ENCODE data around the gene PITPNM3.
"Not testable (repeated sequence)": the region's sequence is repeated elsewhere in the genome, so short reads cannot be mapped to it uniquely, and the experiment has no call there.

Gene PITPNM3

GRCh38 chr17:6502142-6502541 lies 54.2 kb downstream of the PITPNM3 start:
- DNase-seq (ENCODE audit: low read depth in 2 of 2), result no peak

GRCh38 chr17:6501359-6501758 lies 55.0 kb downstream of the PITPNM3 start:
- no peak for DNase-seq (ENCODE audit: low read depth in 2 of 2)

GRCh38 chr17:6498901-6499540 lies 57.3 kb downstream of the PITPNM3 start:
- no peak for DNase-seq (ENCODE audit: low read depth in 2 of 2)

GRCh38 chr17:6498356-6498755 lies 58.0 kb downstream of the PITPNM3 start:
- no peak for DNase-seq (ENCODE audit: low read depth in 2 of 2)

- no peak for DNase-seq (ENCODE audit: low read depth in 2 of 2)
Measured at GRCh38 chr17:6497496-6498221, 58.7 kb downstream of the PITPNM3 start.

GRCh38 chr17:6496640-6497441 lies 59.5 kb downstream of the PITPNM3 start:
- no peak for DNase-seq (ENCODE audit: low read depth in 2 of 2)

- DNase-seq (ENCODE audit: low read depth in 2 of 2), result no peak
Measured at GRCh38 chr17:6496116-6496481, 60.3 kb downstream of the PITPNM3 start.

- DNase-seq (ENCODE audit: low read depth in 2 of 2), result no peak
Measured at GRCh38 chr17:6495450-6496115, 60.8 kb downstream of the PITPNM3 start.

- DNase-seq (ENCODE audit: low read depth in 2 of 2), result no peak
Measured at GRCh38 chr17:6494239-6494941, 62.0 kb downstream of the PITPNM3 start.

GRCh38 chr17:6492892-6493674 lies 63.3 kb downstream of the PITPNM3 start:
- DNase-seq (ENCODE audit: low read depth in 2 of 2), result no peak

- no peak for DNase-seq (ENCODE audit: low read depth in 2 of 2)
Measured at GRCh38 chr17:6491071-6491700, 65.2 kb downstream of the PITPNM3 start.

- no peak for DNase-seq (ENCODE audit: low read depth in 2 of 2)
Measured at GRCh38 chr17:6489016-6489550, 67.3 kb downstream of the PITPNM3 start.

- no peak for DNase-seq (ENCODE audit: low read depth in 2 of 2)
Measured at GRCh38 chr17:6488008-6488539, 68.3 kb downstream of the PITPNM3 start.

GRCh38 chr17:6487251-6488007 lies 68.9 kb downstream of the PITPNM3 start:
- no peak for DNase-seq (ENCODE audit: low read depth in 2 of 2)

GRCh38 chr17:6485646-6486412 lies 70.5 kb downstream of the PITPNM3 start:
- no peak for DNase-seq (ENCODE audit: low read depth in 2 of 2)

- DNase-seq (ENCODE audit: low read depth in 2 of 2), result no peak
Measured at GRCh38 chr17:6483507-6483906, 72.8 kb downstream of the PITPNM3 start.

GRCh38 chr17:6482796-6483195 lies 73.6 kb downstream of the PITPNM3 start:
- not testable (repeated sequence) for DNase-seq (ENCODE audit: low read depth in 2 of 2)

GRCh38 chr17:6482105-6482455 lies 74.3 kb downstream of the PITPNM3 start:
- no peak for DNase-seq (ENCODE audit: low read depth in 2 of 2)
